ENCODE measurements around the gene CACNA2D3.

GRCh38 chr3:54641226-54642014 is 519.1 kb downstream of the CACNA2D3 start:
- TF ChIP-seq, protein P1, sequence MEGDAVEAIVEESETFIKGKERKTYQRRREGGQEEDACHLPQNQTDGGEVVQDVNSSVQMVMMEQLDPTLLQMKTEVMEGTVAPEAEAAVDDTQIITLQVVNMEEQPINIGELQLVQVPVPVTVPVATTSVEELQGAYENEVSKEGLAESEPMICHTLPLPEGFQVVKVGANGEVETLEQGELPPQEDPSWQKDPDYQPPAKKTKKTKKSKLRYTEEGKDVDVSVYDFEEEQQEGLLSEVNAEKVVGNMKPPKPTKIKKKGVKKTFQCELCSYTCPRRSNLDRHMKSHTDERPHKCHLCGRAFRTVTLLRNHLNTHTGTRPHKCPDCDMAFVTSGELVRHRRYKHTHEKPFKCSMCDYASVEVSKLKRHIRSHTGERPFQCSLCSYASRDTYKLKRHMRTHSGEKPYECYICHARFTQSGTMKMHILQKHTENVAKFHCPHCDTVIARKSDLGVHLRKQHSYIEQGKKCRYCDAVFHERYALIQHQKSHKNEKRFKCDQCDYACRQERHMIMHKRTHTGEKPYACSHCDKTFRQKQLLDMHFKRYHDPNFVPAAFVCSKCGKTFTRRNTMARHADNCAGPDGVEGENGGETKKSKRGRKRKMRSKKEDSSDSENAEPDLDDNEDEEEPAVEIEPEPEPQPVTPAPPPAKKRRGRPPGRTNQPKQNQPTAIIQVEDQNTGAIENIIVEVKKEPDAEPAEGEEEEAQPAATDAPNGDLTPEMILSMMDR (IDR thresholded peaks at IDR 0.05), result no peak
- TF ChIP-seq EZH2phosphoT487 (IDR thresholded peaks at IDR 0.05), result no peak
- no peak for TF ChIP-seq EZH2 (IDR thresholded peaks at IDR 0.05)
